ENCODE measurements around the gene WIPF3. TPM values are rescaled to one million over a fixed set of nuclear protein-coding genes. Genes with fewer than 3 reads are reported as not detected.

The WIPF3 gene
- total and polyA plus RNA-seq, 10 of the 15 experiments (the other 5 are each of a cell fraction or from before 2014, with no cell fraction given), result 0.03 to 0.05 TPM; not detected in 8

GRCh38 chr7:29793507-29793906, 12.8 kb upstream of the WIPF3 start:
- H3K9ac ChIP-seq (ENCODE audit: control insufficient read depth, insufficient read depth, low read length), result no peak overlapping the region
- no peak for ATAC-seq
- H4K20me1 ChIP-seq (ENCODE audit: control insufficient read depth, insufficient read depth), result no peaks in the 10 kb centered on the region
- 8% methylated on average over 2 of the region's 2 CpGs for WGBS (ENCODE audit: insufficient coverage, insufficient replicate concordance, low lambda C conversion rate, missing lambda C conversion rate)
- ChIA-PET RAD21 (ENCODE audit: unreplicated experiment) (no interaction called here), CTCF (no interaction called here), SMC1A (ENCODE audit: uncharacterized antibody, unreplicated experiment) (no interaction called here), POLR2A (no interaction called here)
- no peaks in the 10 kb centered on the region for H3K9me3 ChIP-seq (replicated peaks; ENCODE audit: control insufficient read depth, insufficient read depth, low read length)
- BruUV-seq (replicated peaks), result no TSS peak
- TF ChIP-seq NR2C1 (IDR thresholded peaks at IDR 0.05) (no peak), PML (IDR thresholded peaks at IDR 0.05; ENCODE audit: low read length) (no peak), STAT1 (conservative IDR thresholded peaks at IDR 0.05) (no peak), LARP7 (IDR thresholded peaks at IDR 0.05) (no peak), ZBTB11 (CRISPR knock-in tag; IDR thresholded peaks at IDR 0.05) (no peak), JUNB (IDR thresholded peaks at IDR 0.05) (no peak), STAT3 (IDR thresholded peaks at IDR 0.05; ENCODE audit: low read depth, low read length) (no peak), CHD4 (IDR thresholded peaks at IDR 0.05) (no peak), EZH2 (IDR thresholded peaks at IDR 0.05; ENCODE audit: borderline replicate concordance, control insufficient read depth, low read depth, low read length) (no peak), NFYB (IDR thresholded peaks at IDR 0.05; ENCODE audit: insufficient read depth, low read depth, low read length) (no peak), ETV6 (conservative IDR thresholded peaks at IDR 0.05 in 1 of 2, IDR thresholded peaks at IDR 0.05 in 1 of 2; ENCODE audit: borderline replicate concordance in 1 of 2, low read depth in 1 of 2) (no peak), SKIL (IDR thresholded peaks at IDR 0.05; ENCODE audit: low read depth, poor library complexity, severe bottlenecking) (no peak), EGR1 (IDR thresholded peaks at IDR 0.05; ENCODE audit: borderline replicate concordance in 1 of 2, low read depth in 2 of 2, low read length in 2 of 2) (no peak), CEBPZ (IDR thresholded peaks at IDR 0.05; ENCODE audit: low read depth, low read length) (no peak), SIX5 (IDR thresholded peaks at IDR 0.05; ENCODE audit: low read depth, low read length, severe bottlenecking) (no peak)
- no peak overlapping the region for H2AFZ ChIP-seq (ENCODE audit: control insufficient read depth, low read depth, low read length)
- no peak overlapping the region for H3K4me2 ChIP-seq (ENCODE audit: control insufficient read depth, insufficient read depth)
- H3K4me3 ChIP-seq, result no peak overlapping the region
- intact Hi-C loops (cut with micrococcal nuclease; ENCODE audit: unreplicated experiment), result no loop called here
- no peak overlapping the region for H3K27ac ChIP-seq (ENCODE audit: control insufficient read depth, insufficient read depth)
- H3K27me3 ChIP-seq (replicated peaks in 1 of 2; ENCODE audit: control insufficient read depth in 2 of 2, insufficient read depth in 2 of 2, low read length in 1 of 2), result no peaks in the 10 kb centered on the region; a peak in 2 of 4 replicates
- no peaks in the 10 kb centered on the region for H3K36me3 ChIP-seq (ENCODE audit: control insufficient read depth in 2 of 2, insufficient read depth in 2 of 2, low read length in 1 of 2)
- no peak for FAIRE-seq
- in situ Hi-C loops (cut with MboI), result no loop called here
- H3K4me1 ChIP-seq (ENCODE audit: control insufficient read depth, insufficient read depth, low read length), result no peaks in the 10 kb centered on the region
- no peak for DNase-seq (ENCODE audit: low read depth, low spot score)
- no peaks in the 10 kb centered on the region for H3K79me2 ChIP-seq (ENCODE audit: control insufficient read depth, insufficient read depth, low read length)

Data from GM12878 (cell line).